Lower lobe of right lung (tissue), 2 donors: ENCODE measurements around the gene COL2A1. TPM values are rescaled to one million over a fixed set of nuclear protein-coding genes. Genes with fewer than 3 reads are reported as not detected.

Source experiments
- ATAC-seq, 2 donors: fragments of 200-7000 bp; cut with Tn5 transposase; one replicate each; pipeline ENCODE4 v1.9.1; 2020 to 2022; ENCODE audit warnings: mild to moderate bottlenecking in 2 of 2, moderate library complexity in 2 of 2
- DNase-seq: peaks from one replicate; pipeline ENCODE4 v3.0.0-alpha.2; 2020
- H3K27ac ChIP-seq: fragments of 200-600 bp; one replicate; pipeline ENCODE4 v1.8.0; 2022
- H3K27me3 ChIP-seq: fragments of 200-600 bp; one replicate; pipeline ENCODE4 v1.8.0; 2022; ENCODE audit warnings: low read depth
- H3K36me3 ChIP-seq: fragments of 200-600 bp; one replicate; pipeline ENCODE4 v1.8.0; 2022; ENCODE audit warnings: mild to moderate bottlenecking
- H3K4me1 ChIP-seq: fragments of 200-600 bp; one replicate; pipeline ENCODE4 v1.8.0; 2022
- H3K4me3 ChIP-seq: fragments of 200-600 bp; one replicate; pipeline ENCODE4 v1.8.0; 2022; ENCODE audit warnings: mild to moderate bottlenecking
- H3K9me3 ChIP-seq: fragments of 200-600 bp; one replicate; pipeline ENCODE4 v1.8.0; 2022
- intact Hi-C: fragments of 100-400 bp; cut with DNase I; formaldehyde crosslinking; loops from one replicate; pipeline ENCODE4 v1.11.0; 2022
- total RNA-seq: library from RNA; stranded (reverse); fragmentation: NEBNext Ultra II Directional; extraction: Animal tissue kit (Norgen Biotek cat#: 25700); gene quantifications from one replicate; pipeline ENCODE4 v1.2.1, GENCODE V29; 2021
- TF ChIP-seq, protein P1 (sequence below): fragments of 200-600 bp; IDR thresholded peaks from one replicate; pipeline ENCODE4 v1.8.0; 2022; ENCODE audit warnings: antibody characterized with exemption, mild to moderate bottlenecking
- donor health status: DM: no; HTN: yes; CAD: no; lungs with severe emphysema.

COL2A1 gene
- total RNA-seq, 1 donor from 2014 or later: not detected

DNA sequence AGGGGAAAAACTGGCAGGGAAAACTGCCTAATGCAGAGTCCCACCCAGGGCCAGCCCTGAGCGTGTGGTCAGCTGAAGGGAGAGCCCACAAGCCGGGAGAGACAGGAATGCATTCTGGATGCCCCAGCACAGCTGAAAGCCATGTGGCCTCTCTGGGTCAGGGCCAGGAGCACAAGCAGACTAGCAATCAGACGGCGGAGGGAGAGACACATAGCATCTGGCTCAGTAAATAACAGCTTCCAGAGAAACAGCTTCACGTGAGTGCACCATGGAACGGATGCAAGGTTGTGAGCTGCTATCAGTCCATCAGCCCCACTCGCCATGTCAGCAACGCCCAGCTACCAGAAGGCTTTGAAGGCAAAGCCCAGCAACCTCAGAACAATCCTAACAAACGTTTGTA lies 69.1 kb downstream of the COL2A1 start:
- Histone ChIP-seq H3K9me3 (no peaks in the 10 kb centered on the region), H3K36me3 (no peaks in the 10 kb centered on the region), H3K4me3 (no peak overlapping the region), H3K27me3 (no peaks in the 10 kb centered on the region), H3K4me1 (no peaks in the 10 kb centered on the region), H3K27ac (no peak overlapping the region)
- TF ChIP-seq, protein P1, sequence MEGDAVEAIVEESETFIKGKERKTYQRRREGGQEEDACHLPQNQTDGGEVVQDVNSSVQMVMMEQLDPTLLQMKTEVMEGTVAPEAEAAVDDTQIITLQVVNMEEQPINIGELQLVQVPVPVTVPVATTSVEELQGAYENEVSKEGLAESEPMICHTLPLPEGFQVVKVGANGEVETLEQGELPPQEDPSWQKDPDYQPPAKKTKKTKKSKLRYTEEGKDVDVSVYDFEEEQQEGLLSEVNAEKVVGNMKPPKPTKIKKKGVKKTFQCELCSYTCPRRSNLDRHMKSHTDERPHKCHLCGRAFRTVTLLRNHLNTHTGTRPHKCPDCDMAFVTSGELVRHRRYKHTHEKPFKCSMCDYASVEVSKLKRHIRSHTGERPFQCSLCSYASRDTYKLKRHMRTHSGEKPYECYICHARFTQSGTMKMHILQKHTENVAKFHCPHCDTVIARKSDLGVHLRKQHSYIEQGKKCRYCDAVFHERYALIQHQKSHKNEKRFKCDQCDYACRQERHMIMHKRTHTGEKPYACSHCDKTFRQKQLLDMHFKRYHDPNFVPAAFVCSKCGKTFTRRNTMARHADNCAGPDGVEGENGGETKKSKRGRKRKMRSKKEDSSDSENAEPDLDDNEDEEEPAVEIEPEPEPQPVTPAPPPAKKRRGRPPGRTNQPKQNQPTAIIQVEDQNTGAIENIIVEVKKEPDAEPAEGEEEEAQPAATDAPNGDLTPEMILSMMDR: no peak
- DNase-seq (no peak), ATAC-seq (peak; percentile 51 to 80)
- intact Hi-C loops: no loop called here

DNA sequence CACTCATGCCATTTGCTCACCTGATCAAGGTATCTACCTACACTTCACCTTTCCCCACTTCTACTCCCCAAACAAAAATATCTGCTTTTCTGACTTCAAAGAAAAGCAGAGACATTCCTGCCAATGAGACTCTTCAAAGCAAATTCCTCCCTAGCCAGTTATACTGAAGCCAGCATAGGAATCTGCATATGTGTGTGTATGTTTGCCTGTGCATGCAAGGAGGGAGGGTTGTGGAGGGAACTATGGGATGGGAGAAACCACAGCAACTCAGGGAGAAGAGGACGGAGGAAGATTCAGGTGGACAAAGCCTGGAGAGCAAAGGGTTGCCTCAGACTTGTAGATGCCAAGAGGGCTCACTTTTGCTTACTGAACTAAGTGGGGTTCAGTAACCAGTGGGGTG lies 73.1 kb downstream of the COL2A1 start:
- Histone ChIP-seq H3K27me3 (no peaks in the 10 kb centered on the region), H3K36me3 (no peaks in the 10 kb centered on the region), H3K4me1 (no peaks in the 10 kb centered on the region), H3K9me3 (no peaks in the 10 kb centered on the region), H3K4me3 (no peak overlapping the region), H3K27ac (no peak overlapping the region)
- intact Hi-C loops: no loop called here
- ATAC-seq (no peak), DNase-seq (no peak)
- TF ChIP-seq, protein P1: no peak

DNA sequence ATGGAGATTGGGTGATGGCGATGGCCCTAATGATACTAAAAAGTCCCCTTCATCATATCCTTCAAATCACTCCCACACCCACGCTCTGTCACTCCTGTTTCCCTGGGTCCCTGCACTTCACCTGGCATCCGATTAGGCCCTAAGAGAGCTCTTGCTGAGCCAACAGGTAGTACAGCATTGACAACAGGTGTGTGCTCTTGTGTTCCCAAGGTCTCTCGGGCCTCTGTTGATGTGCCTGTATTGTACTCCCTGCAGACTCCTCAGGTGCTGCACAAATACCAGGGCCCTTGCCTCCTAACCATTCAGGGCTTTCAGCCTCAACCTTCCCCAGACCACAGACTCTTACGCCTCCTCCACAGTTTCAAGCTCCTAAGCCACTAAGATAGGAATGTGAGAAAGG lies 73.6 kb downstream of the COL2A1 start:
- H3K9me3 ChIP-seq: no peaks in the 10 kb centered on the region
- DNase-seq (no peak), ATAC-seq (no peak)
- H3K4me1 ChIP-seq: no peaks in the 10 kb centered on the region
- TF ChIP-seq, protein P1: no peak
- H3K4me3 ChIP-seq: no peak overlapping the region
- H3K36me3 ChIP-seq: no peaks in the 10 kb centered on the region
- no peaks in the 10 kb centered on the region for H3K27me3 ChIP-seq
- intact Hi-C loops: no loop called here
- H3K27ac ChIP-seq: no peak overlapping the region

DNA sequence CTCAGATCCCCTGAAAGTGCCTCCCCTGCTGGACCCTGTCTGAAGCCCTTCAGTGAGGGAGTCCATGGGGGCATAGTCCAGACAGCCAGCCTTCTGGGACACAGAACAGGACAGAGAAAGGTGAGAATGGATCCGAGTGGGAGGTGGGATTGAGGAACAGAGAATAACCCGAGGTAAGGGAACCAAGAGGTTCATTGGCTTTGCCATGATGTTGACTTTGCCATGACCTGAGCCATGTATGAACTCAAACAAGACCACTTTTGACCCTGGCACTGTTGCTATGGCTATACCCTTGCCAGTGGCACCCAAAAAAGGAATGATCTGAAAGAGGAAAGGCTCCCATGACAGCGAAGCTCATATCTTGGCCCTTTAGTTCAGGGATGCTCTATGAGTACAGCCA lies 76.9 kb downstream of the COL2A1 start:
- H3K9me3 ChIP-seq: no peaks in the 10 kb centered on the region
- no peaks in the 10 kb centered on the region for H3K36me3 ChIP-seq
- no peaks in the 10 kb centered on the region for H3K27me3 ChIP-seq
- H3K4me1 ChIP-seq: no peaks in the 10 kb centered on the region
- ATAC-seq (no peak), DNase-seq (no peak)
- TF ChIP-seq, protein P1: no peak
- no peak overlapping the region for H3K4me3 ChIP-seq
- intact Hi-C loops: no loop called here
- no peak overlapping the region for H3K27ac ChIP-seq

Other genes with a start within 250 kb of the COL2A1 start
- gene RAPGEF3, start 245.6 kb downstream of the COL2A1 start, total RNA-seq: 44.5 TPM
- gene SLC48A1, start 231.2 kb downstream of the COL2A1 start, total RNA-seq: 39.9 TPM
- gene HDAC7, start 184.6 kb downstream of the COL2A1 start, total RNA-seq: 104 TPM
- 24.3 TPM for gene VDR, start 99.5 kb downstream of the COL2A1 start, total RNA-seq
- 39.3 TPM for gene TMEM106C, start 40.9 kb downstream of the COL2A1 start, total RNA-seq
- gene SENP1, start 101.6 kb upstream of the COL2A1 start, total RNA-seq: 17.2 TPM
- 39.1 TPM for gene PFKM, start 114.9 kb upstream of the COL2A1 start, total RNA-seq
- 40.9 TPM for gene ASB8, start 153.0 kb upstream of the COL2A1 start, total RNA-seq
- 1.0 TPM for gene CCDC184, start 179.2 kb upstream of the COL2A1 start, total RNA-seq
- gene OR10AD1, start 198.8 kb upstream of the COL2A1 start, total RNA-seq: not detected